Activated T-helper 1 cell treated with Interleukin-2 at 50 U/mL for 16 hours (primary cell): Measurements from ENCODE around the gene ANKRD36B.
"Not testable (repeated sequence)": the region's sequence is repeated elsewhere in the genome, so short reads cannot be mapped to it uniquely, and the experiment has no call there.

ENCODE experiments used
- DNase-seq: peaks from one replicate; pipeline ENCODE4 v3.0.0-alpha.2; 2020; ENCODE audit warnings: low read depth

Gene ANKRD36B

DNA sequence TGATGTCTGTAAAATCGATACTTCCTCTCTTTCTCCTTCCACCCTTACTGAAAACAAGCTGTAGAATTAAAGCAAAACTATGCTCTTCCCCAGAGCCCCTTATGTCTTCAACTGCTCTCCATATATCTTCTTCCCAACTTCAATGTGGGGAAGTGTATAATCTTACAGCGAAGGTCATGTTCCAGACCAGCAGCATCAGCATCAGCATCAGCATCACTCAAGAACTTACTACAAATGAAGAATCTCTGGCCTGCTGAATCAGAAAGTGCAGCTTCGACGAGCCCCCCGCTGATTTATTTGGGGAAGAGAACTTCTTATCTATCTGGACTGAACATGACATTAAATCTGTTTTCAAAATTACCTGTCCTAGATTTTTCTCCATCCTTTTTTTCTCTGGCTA is 40.6 kb downstream of the ANKRD36B start:
- not testable (repeated sequence) for DNase-seq

DNA sequence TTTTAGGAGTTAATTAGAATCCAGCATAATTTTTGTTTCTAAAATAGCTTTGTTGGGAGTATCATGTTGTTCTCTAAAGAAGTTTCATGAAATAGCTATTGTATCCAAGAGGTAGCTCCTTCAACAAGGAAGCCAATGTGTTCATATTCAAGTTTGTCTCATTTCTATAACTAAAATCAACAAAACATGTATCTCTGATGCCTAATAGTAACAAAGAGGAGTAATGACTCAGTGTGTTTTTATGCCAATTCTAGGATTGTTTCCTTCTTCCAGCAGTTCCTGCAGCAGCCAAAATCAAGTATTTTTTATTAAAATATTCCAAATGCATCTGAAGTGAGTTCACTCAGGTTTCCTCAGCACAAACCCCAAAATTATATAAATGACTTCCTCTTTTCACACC is 41.1 kb downstream of the ANKRD36B start:
- not testable (repeated sequence) for DNase-seq

DNA sequence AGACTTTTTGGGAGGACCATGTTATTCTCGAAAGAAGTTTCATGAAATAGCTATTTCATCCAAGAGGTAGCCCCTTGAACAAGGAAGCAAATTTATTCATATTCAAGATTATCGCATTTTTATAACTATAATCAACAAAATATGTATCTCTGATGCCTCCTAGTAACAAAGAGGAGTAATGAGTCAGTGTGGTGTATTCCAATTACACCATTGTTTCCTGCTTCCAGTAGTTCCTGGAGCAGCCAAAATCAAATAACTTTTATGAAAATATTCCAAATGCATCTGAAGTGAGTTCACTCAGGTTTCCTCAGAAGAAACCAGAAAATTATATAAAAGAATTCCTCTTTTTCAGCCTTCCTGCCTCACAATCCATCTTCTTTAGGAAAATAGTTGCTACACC is 43.0 kb downstream of the ANKRD36B start:
- DNase-seq = no peak

DNA sequence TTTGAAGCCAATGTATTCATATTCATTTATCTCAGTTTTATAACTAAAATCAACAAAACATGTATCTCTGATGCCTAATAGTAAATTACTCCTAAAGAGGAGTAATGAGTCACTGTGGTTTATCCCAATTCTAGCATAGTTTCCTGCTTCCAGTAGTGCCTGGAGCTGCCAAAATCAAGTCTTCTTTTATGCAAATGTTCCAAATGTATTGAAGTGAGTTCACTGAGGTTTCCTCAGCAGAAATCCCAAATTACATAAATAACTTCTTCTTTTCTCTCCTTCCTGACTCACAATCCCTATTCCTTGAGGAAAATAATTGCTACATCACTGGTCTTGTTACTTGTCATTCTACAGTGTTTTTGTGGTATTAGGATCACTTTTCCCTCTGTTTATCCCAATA is 44.8 kb downstream of the ANKRD36B start:
- DNase-seq = not testable (repeated sequence)

DNA sequence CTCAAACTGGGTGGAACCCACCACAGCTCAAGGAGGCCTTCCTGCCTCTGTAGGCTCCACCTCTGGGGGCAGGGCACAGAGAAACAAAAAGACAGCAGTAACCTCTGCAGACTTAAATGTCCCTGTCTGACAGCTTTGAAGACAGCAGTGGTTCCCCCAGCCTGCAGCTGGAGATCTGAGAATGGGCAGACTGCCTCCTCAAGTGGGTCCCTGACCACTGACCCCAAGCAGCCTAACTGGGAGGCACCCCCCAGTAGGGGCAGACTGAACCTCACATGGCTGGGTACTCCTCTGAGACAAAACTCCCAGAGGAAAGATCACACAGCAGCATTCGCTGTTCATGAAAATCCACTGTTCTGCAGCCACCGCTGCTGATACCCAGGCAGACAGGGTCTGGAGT is 63.8 kb downstream of the ANKRD36B start:
- not testable (repeated sequence) for DNase-seq

DNA sequence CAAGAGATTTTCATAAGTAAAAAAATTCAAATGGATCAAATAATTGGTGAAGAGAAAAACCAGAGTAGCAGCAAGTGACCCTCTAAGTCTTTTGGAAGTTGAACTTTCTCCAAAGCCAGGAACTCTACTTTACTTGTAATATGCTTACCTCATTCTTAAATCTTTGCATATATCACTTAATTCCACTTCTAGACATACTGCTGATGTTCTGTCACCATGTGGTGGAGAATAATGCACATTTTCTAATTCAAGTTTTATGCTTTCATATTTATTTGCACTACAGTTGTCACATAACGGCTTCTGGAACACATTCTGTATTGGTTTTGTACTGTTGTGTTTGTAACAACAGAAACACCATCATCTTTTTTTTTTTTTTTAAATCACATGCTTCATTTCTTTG is 65.9 kb downstream of the ANKRD36B start:
- DNase-seq = not testable (repeated sequence)

DNA sequence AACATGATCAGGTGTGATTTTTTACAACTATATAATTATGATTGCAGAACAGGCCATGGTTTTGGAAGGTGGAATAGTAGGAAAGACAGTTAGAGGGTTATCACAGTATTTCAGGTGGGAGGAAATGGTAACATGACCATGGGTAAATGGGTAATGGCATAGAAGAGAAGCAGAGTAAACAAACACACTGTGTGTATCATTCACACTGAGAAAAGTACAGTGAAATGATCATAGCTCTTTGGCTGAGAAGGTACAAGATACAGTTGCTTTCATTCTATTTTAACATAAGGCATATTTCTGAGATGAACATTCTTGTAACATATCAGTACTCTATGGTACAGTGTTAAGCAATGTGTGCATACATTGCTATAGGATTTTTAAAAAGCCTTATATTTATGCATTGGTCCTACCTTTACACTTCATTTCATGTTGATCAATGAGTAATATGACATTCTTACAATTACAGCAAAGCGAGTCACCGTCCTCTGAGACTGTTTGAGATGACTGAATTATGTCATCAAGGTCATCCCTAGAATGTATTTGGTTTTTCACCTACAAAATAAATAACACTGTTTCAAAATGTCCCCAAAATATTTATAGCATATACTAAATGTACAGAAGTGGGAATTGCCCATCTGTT is 66.6 kb downstream of the ANKRD36B start:
- not testable (repeated sequence) for DNase-seq

DNA sequence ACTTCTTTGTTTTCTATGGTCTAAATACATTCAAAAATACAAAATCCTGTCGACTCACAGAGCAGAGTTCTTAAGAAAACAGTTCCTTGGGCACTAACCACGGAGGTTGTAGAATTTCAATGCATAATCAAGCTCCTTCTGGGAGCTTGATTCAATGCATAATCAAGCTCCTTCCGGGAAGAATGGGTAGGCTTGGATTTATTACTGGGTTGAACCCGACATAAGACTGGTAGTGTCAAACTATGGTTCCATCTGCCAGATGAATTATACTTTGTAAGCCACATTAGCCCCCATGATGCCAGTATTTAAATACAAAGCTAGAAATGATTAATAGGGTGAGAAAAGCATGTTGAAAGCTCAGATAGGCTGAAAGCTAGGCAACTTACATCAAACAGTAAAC is 94.0 kb downstream of the ANKRD36B start:
- DNase-seq = not testable (repeated sequence)

DNA sequence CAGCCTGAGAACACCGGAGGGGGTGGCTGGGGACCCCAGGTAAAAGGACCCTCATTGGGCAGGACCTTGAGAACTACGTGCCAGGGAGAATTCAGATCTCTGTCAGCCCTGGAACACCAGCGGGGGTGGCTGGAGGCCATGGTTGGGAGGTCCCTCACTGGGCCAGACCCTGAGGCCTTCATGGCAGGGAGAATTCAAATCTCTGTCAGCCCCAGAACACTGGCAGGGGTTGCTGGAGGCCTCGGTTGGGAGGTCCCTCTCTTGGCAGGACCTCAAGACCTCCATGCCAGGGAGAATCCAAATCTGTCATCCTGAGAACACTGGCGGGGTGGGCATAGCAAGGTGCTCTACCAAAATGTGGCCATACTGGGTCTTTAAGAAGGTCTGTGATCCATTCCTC is 99.5 kb downstream of the ANKRD36B start:
- not testable (repeated sequence) for DNase-seq
